ENCODE data around the gene HIGD1B.

HIGD1B gene

DNA sequence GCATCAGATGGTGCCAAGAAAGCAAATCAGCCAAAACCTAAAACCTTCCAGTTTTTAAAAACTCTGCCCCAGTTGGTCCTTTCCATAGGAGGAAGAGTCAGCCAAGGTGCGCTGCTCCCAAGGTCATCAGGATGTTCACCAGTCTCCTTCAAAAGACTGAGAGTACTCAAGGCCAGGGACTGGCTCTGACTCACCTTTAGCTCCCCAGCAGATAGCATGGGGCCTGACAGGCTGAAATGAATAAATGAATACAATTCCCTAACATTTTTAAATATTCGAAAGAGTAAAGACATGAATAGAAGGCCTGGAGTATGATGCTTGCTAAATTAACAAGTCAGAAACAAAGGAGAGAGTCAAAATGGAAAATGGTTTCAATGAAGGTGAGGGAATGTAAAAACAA is 32.4 kb downstream of the HIGD1B start:
- TF ChIP-seq, protein P1, sequence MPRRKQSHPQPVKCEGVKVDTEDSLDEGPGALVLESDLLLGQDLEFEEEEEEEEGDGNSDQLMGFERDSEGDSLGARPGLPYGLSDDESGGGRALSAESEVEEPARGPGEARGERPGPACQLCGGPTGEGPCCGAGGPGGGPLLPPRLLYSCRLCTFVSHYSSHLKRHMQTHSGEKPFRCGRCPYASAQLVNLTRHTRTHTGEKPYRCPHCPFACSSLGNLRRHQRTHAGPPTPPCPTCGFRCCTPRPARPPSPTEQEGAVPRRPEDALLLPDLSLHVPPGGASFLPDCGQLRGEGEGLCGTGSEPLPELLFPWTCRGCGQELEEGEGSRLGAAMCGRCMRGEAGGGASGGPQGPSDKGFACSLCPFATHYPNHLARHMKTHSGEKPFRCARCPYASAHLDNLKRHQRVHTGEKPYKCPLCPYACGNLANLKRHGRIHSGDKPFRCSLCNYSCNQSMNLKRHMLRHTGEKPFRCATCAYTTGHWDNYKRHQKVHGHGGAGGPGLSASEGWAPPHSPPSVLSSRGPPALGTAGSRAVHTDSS (tag by site-specific recombination; IDR thresholded peaks at IDR 0.05) = no peak
- TF ChIP-seq ZNF211 (tag by site-specific recombination; IDR thresholded peaks at IDR 0.05; ENCODE audit: low read depth) (no peak), ZNF549 (tag by site-specific recombination; IDR thresholded peaks at IDR 0.05) (no peak)
- H3K4me1 ChIP-seq (ENCODE audit: control insufficient read depth, insufficient read depth, low read length) = no peaks in the 10 kb centered on the region
- H3K9me3 ChIP-seq (ENCODE audit: control insufficient read depth, insufficient read depth, low read depth, low read length) = no peaks in the 10 kb centered on the region
- CTCF ChIA-PET = interaction anchor here (0.6 to 13.6 kb wide), 7 partner anchors 10 to 101 kb away, joined by 3 to 221 read pairs (median 12); no protein-coding TSS in a partner anchor
- no peak overlapping the region for H3K4me3 ChIP-seq (ENCODE audit: low read depth, low read length)
- no peak overlapping the region; the same call in 1 of the 2 replicates for H3K27ac ChIP-seq (ENCODE audit: extremely low read depth, low read depth, low read length)
- peaks cover 84 to 94% of the 10 kb centered on the region in 2 experiments for H3K36me3 ChIP-seq (ENCODE audit: control insufficient read depth in 2 of 2, insufficient read depth in 1 of 2, low read length in 2 of 2)
- POLR2A ChIA-PET = interaction anchor here (1.3 to 1.9 kb wide), 2 partner anchors 19 to 105 kb away, joined by 8 read pairs; partner anchors contain the start of gene EFTUD2

DNA sequence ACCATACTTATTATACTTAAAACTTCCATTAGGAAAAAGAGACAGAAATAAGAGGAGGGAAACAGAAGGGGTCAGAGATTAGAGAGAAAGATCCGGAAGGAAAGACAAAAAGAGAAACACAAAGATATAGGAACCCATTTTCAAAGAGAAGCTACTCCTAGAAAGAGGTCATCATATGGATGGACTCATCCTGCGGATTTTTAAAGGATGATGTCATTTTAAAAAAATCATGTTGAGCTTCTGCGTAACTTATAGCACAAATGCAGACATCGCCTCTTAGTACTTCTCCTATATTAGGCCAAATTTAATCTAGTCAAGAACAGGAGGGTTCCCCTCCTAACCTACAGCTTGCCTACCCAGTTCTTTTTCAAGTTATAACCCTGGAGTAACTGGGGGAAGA is 33.5 kb downstream of the HIGD1B start:
- POLR2A ChIA-PET = interaction anchor here (1.0 to 1.9 kb wide), 4 partner anchors 12 to 106 kb away, joined by 3 to 8 read pairs (median 6); partner anchors contain the start of genes EFTUD2 and KIF18B
- Histone ChIP-seq H3K9me3 (ENCODE audit: control insufficient read depth, insufficient read depth, low read depth, low read length) (no peaks in the 10 kb centered on the region), H3K36me3 (ENCODE audit: control insufficient read depth in 2 of 2, insufficient read depth in 1 of 2, low read length in 2 of 2) (peaks cover 85 to 97% of the 10 kb centered on the region in 2 experiments), H3K4me1 (ENCODE audit: control insufficient read depth, insufficient read depth, low read length) (no peaks in the 10 kb centered on the region), H3K27ac (ENCODE audit: extremely low read depth, low read depth, low read length) (no peak overlapping the region), H3K4me3 (ENCODE audit: low read depth, low read length) (no peak overlapping the region)
- TF ChIP-seq, protein P2, sequence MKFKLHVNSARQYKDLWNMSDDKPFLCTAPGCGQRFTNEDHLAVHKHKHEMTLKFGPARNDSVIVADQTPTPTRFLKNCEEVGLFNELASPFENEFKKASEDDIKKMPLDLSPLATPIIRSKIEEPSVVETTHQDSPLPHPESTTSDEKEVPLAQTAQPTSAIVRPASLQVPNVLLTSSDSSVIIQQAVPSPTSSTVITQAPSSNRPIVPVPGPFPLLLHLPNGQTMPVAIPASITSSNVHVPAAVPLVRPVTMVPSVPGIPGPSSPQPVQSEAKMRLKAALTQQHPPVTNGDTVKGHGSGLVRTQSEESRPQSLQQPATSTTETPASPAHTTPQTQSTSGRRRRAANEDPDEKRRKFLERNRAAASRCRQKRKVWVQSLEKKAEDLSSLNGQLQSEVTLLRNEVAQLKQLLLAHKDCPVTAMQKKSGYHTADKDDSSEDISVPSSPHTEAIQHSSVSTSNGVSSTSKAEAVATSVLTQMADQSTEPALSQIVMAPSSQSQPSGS (tag by site-specific recombination; IDR thresholded peaks at IDR 0.05; ENCODE audit: low read depth) = peak; percentile 84
- no peak for TF ChIP-seq ZNF777 (tag by site-specific recombination; IDR thresholded peaks at IDR 0.05; ENCODE audit: borderline replicate concordance)
- CTCF ChIA-PET = interaction anchor here (0.6 to 13.6 kb wide), 14 partner anchors 15 to 268 kb away, joined by 3 to 221 read pairs (median 4); no protein-coding TSS in a partner anchor

DNA sequence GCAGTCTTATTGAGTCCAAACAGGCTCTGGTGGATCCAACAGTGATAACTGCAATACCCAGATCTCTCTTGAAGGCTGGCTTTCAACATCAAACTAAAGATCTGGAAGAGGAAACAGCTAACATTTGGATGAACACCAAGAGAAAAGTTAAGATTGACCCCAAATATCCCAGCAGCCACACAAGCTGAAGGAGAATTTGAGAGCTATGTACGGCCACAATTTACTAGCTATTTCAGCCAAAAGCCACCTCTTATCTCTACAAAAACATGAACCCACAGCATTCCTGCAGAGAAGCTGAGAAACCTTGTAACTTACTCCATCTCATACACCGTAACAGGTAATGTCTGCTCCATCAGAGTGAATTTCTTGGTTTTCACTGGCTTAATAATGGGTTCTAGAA is 37.3 kb downstream of the HIGD1B start:
- POLR2A ChIA-PET = interaction anchor here (0.9 to 1.5 kb wide), 3 partner anchors 8 to 13 kb away, joined by 4 to 8 read pairs (median 4); no protein-coding TSS in a partner anchor
- no peak overlapping the region for H3K27ac ChIP-seq (ENCODE audit: extremely low read depth, low read depth, low read length)
- no peak for TF ChIP-seq RBAK (tag by site-specific recombination; IDR thresholded peaks at IDR 0.05)
- TF ChIP-seq ZNF214 (tag by site-specific recombination; IDR thresholded peaks at IDR 0.05; ENCODE audit: borderline replicate concordance) = no peak
- TF ChIP-seq ZNF473 (tag by site-specific recombination; IDR thresholded peaks at IDR 0.05) = no peak
- TF ChIP-seq ZNF354C (tag by site-specific recombination; IDR thresholded peaks at IDR 0.05; ENCODE audit: borderline replicate concordance, low read depth) = no peak
- TF ChIP-seq YY2 (tag by site-specific recombination; IDR thresholded peaks at IDR 0.05) = no peak
- TF ChIP-seq, protein P3, sequence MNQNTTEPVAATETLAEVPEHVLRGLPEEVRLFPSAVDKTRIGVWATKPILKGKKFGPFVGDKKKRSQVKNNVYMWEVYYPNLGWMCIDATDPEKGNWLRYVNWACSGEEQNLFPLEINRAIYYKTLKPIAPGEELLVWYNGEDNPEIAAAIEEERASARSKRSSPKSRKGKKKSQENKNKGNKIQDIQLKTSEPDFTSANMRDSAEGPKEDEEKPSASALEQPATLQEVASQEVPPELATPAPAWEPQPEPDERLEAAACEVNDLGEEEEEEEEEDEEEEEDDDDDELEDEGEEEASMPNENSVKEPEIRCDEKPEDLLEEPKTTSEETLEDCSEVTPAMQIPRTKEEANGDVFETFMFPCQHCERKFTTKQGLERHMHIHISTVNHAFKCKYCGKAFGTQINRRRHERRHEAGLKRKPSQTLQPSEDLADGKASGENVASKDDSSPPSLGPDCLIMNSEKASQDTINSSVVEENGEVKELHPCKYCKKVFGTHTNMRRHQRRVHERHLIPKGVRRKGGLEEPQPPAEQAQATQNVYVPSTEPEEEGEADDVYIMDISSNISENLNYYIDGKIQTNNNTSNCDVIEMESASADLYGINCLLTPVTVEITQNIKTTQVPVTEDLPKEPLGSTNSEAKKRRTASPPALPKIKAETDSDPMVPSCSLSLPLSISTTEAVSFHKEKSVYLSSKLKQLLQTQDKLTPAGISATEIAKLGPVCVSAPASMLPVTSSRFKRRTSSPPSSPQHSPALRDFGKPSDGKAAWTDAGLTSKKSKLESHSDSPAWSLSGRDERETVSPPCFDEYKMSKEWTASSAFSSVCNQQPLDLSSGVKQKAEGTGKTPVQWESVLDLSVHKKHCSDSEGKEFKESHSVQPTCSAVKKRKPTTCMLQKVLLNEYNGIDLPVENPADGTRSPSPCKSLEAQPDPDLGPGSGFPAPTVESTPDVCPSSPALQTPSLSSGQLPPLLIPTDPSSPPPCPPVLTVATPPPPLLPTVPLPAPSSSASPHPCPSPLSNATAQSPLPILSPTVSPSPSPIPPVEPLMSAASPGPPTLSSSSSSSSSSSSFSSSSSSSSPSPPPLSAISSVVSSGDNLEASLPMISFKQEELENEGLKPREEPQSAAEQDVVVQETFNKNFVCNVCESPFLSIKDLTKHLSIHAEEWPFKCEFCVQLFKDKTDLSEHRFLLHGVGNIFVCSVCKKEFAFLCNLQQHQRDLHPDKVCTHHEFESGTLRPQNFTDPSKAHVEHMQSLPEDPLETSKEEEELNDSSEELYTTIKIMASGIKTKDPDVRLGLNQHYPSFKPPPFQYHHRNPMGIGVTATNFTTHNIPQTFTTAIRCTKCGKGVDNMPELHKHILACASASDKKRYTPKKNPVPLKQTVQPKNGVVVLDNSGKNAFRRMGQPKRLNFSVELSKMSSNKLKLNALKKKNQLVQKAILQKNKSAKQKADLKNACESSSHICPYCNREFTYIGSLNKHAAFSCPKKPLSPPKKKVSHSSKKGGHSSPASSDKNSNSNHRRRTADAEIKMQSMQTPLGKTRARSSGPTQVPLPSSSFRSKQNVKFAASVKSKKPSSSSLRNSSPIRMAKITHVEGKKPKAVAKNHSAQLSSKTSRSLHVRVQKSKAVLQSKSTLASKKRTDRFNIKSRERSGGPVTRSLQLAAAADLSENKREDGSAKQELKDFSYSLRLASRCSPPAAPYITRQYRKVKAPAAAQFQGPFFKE (tag by site-specific recombination; IDR thresholded peaks at IDR 0.05; ENCODE audit: borderline replicate concordance) = no peak
- no peak for TF ChIP-seq REPIN1 (tag by site-specific recombination; IDR thresholded peaks at IDR 0.05; ENCODE audit: low read depth)
- H3K36me3 ChIP-seq (ENCODE audit: control insufficient read depth in 2 of 2, insufficient read depth in 1 of 2, low read length in 2 of 2) = peaks cover 59 to 95% of the 10 kb centered on the region in 2 experiments
- H3K9me3 ChIP-seq (ENCODE audit: control insufficient read depth, insufficient read depth, low read depth, low read length) = no peaks in the 10 kb centered on the region
- H3K4me3 ChIP-seq (ENCODE audit: low read depth, low read length) = no peak overlapping the region
- CTCF ChIA-PET = interaction anchor here (2.1 to 13.6 kb wide), 3 partner anchors 18 to 214 kb away, joined by 7 to 221 read pairs (median 21); no protein-coding TSS in a partner anchor
- H3K4me1 ChIP-seq (ENCODE audit: control insufficient read depth, insufficient read depth, low read length) = no peaks in the 10 kb centered on the region
